Calu3 (cell line): ENCODE data around the gene CLTB. TPM values are rescaled to one million over a fixed set of nuclear protein-coding genes. Genes with fewer than 3 reads are reported as not detected.
A peak's percentile ranks its signal among the peaks of the same experiment; 100 is the strongest.

Experiments
- BruUV-seq: library from RNA; stranded (reverse); fragments of 400-500 nt; replicated peaks from 2 replicates; lab custom pipeline; 2021; lab: Mats Ljungman, UMichigan
- CTCF ChIA-PET: fragments of 300-600 bp; sonication (Branson Sonifier 250); formaldehyde crosslinking; loops from one replicate; lab custom pipeline; 2022; ENCODE audit warnings: antibody characterized with exemption; lab: Charles Lee
- DNase-seq: peaks from one replicate; pipeline ENCODE4 v3.0.0; 2022
- H3K27ac Mint-ChIP-seq: one replicate; pipeline ENCODE4 v1.8.0; 2022; ENCODE audit warnings: mixed read lengths; ENCODE audit not compliant: unreplicated experiment
- H3K27me3 Mint-ChIP-seq: one replicate; pipeline ENCODE4 v1.8.0; 2022; ENCODE audit warnings: mixed read lengths; ENCODE audit not compliant: unreplicated experiment
- H3K36me3 Mint-ChIP-seq: one replicate; pipeline ENCODE4 v1.8.0; 2022; ENCODE audit warnings: mild to moderate bottlenecking, moderate library complexity, mixed read lengths; ENCODE audit not compliant: insufficient read depth, unreplicated experiment
- H3K4me1 Mint-ChIP-seq: one replicate; pipeline ENCODE4 v1.8.0; 2022; ENCODE audit warnings: mild to moderate bottlenecking, low read depth, mixed read lengths; ENCODE audit not compliant: unreplicated experiment
- H3K4me3 Mint-ChIP-seq: one replicate; pipeline ENCODE4 v1.8.0; 2022; ENCODE audit warnings: mild to moderate bottlenecking, low read depth, moderate library complexity, mixed read lengths; ENCODE audit not compliant: unreplicated experiment
- H3K9me3 Mint-ChIP-seq: one replicate; pipeline ENCODE4 v1.8.0; 2022; ENCODE audit warnings: low read depth, mixed read lengths; ENCODE audit not compliant: unreplicated experiment
- CTCF ChIP-seq: fragments of 200-600 bp; IDR thresholded peaks from one replicate; pipeline ENCODE4 v1.8.0; 2022; ENCODE audit warnings: antibody characterized with exemption; ENCODE audit not compliant: unreplicated experiment
- intact Hi-C: fragments of 100-400 bp; cut with micrococcal nuclease; formaldehyde crosslinking; loops from one replicate; pipeline ENCODE4 v1.10.0; 2022; ENCODE audit not compliant: unreplicated experiment
- total RNA-seq: library from RNA; stranded (reverse); gene quantifications from 2 replicates; pipeline ENCODE4 v1.2.3, GENCODE V29; 2022

The CLTB gene
- total RNA-seq, 1 experiment from 2014 or later, result 116 TPM

- H3K4me1 Mint-ChIP-seq, result peaks cover 20% of the 10 kb centered on the region
- no peak overlapping the region for H3K4me3 Mint-ChIP-seq
Observed at GRCh38 chr5:176458904-176459561, 42.7 kb upstream of the CLTB start.

GRCh38 chr5:176454724-176455394 lies 38.5 kb upstream of the CLTB start:
- no peak for DNase-seq
- no peak overlapping the region for H3K27ac Mint-ChIP-seq
- no peak for TF ChIP-seq CTCF
- H3K36me3 Mint-ChIP-seq, result peaks cover 61% of the 10 kb centered on the region
- no peaks in the 10 kb centered on the region for H3K9me3 Mint-ChIP-seq
- intact Hi-C loops, result no loop called here
- H3K4me1 Mint-ChIP-seq, result peaks cover 37% of the 10 kb centered on the region
- no peaks in the 10 kb centered on the region for H3K27me3 Mint-ChIP-seq
- CTCF ChIA-PET, result interaction anchor here (0.7 kb wide), 1 partner anchor 18 kb away, joined by 5 read pairs; no protein-coding TSS in a partner anchor
- no peak overlapping the region for H3K4me3 Mint-ChIP-seq
- BruUV-seq, result no TSS peak

More at GRCh38 chr5:176458904-176459561, 42.7 kb upstream of the CLTB start:
- Mint-ChIP-seq H3K36me3 (peaks cover 41% of the 10 kb centered on the region), H3K27me3 (no peaks in the 10 kb centered on the region), H3K27ac (no peak overlapping the region), H3K9me3 (no peaks in the 10 kb centered on the region)
- intact Hi-C loops, result no loop called here
- no peak for TF ChIP-seq CTCF
- CTCF ChIA-PET, result interaction anchor here (0.8 kb wide), 1 partner anchor 11 kb away, joined by 3 read pairs; no protein-coding TSS in a partner anchor
- no peak for DNase-seq
- BruUV-seq, result no TSS peak

GRCh38 chr5:176450077-176450476 lies 33.7 kb upstream of the CLTB start:
- CTCF ChIA-PET, result no interaction called here
- no peak for DNase-seq
- peaks cover 70% of the 10 kb centered on the region for H3K36me3 Mint-ChIP-seq
- H3K4me1 Mint-ChIP-seq, result peaks cover 31% of the 10 kb centered on the region
- TSS peak; percentile 58 for BruUV-seq
- intact Hi-C loops, result no loop called here
- no peak overlapping the region for H3K4me3 Mint-ChIP-seq
- no peaks in the 10 kb centered on the region for H3K9me3 Mint-ChIP-seq
- TF ChIP-seq CTCF, result no peak
- H3K27ac Mint-ChIP-seq, result peak overlapping the region; percentile 60
- H3K27me3 Mint-ChIP-seq, result no peaks in the 10 kb centered on the region

GRCh38 chr5:176447978-176448608 lies 31.8 kb upstream of the CLTB start, which contains the start of gene FAF2:
Gene FAF2, plus strand, starts transcription at chr5:176448385. Its CDS starts 23 bp downstream, at chr5:176448408.
- Mint-ChIP-seq H3K4me3 (peak within 1 kb of the TSS; percentile 83), H3K9me3 (no peaks in the 10 kb centered on the region), H3K27ac (peak within 1 kb of the TSS; percentile 89), H3K36me3 (peaks cover 54% of the 10 kb centered on the region), H3K27me3 (no peaks in the 10 kb centered on the region), H3K4me1 (peaks cover 26% of the 10 kb centered on the region)
- DNase-seq, result peak; percentile 99
- intact Hi-C loops, result loop anchor here (2.0 kb wide), 1 partner anchor 31 kb away; the partner anchor contains the start of gene CLTB
- CTCF ChIA-PET, result interaction anchor here (0.6 to 3.1 kb wide), 17 partner anchors 9 to 718 kb away, joined by 3 to 31 read pairs (median 3); partner anchors contain the start of genes CDHR2, CLTB, HIGD2A and NOP16
- peak; percentile 98 for TF ChIP-seq CTCF
- BruUV-seq, result no TSS peak
